ENCODE measurements around the gene PALD1. TPM values are rescaled to one million over a fixed set of nuclear protein-coding genes. Genes with fewer than 3 reads are reported as not detected.

PALD1 gene
- total RNA-seq, 4 donors from 2014 or later = 6.2 to 12.1 (median 7.7) TPM

GRCh38 chr10:70530315-70530714 lies 51.7 kb downstream of the PALD1 start:
- H3K4me1 ChIP-seq = no peaks in the 10 kb centered on the region
- no peak overlapping the region for H3K4me3 ChIP-seq
- DNase-seq (ENCODE audit: low spot score in 2 of 2) = no peak
- no peak overlapping the region for H3K27ac ChIP-seq
- WGBS = 87% methylated on average over 6 of the region's 6 CpGs
- TF ChIP-seq POLR2AphosphoS5 (IDR thresholded peaks at IDR 0.05) = no peak
- TF ChIP-seq EP300 (IDR thresholded peaks at IDR 0.05) = no peak
- TF ChIP-seq POLR2A (IDR thresholded peaks at IDR 0.05) = no peak
- TF ChIP-seq, protein P1, sequence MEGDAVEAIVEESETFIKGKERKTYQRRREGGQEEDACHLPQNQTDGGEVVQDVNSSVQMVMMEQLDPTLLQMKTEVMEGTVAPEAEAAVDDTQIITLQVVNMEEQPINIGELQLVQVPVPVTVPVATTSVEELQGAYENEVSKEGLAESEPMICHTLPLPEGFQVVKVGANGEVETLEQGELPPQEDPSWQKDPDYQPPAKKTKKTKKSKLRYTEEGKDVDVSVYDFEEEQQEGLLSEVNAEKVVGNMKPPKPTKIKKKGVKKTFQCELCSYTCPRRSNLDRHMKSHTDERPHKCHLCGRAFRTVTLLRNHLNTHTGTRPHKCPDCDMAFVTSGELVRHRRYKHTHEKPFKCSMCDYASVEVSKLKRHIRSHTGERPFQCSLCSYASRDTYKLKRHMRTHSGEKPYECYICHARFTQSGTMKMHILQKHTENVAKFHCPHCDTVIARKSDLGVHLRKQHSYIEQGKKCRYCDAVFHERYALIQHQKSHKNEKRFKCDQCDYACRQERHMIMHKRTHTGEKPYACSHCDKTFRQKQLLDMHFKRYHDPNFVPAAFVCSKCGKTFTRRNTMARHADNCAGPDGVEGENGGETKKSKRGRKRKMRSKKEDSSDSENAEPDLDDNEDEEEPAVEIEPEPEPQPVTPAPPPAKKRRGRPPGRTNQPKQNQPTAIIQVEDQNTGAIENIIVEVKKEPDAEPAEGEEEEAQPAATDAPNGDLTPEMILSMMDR (IDR thresholded peaks at IDR 0.05) = no peak
- H3K27me3 ChIP-seq = no peaks in the 10 kb centered on the region
- no peaks in the 10 kb centered on the region for H3K36me3 ChIP-seq
- H3K9me3 ChIP-seq = no peaks in the 10 kb centered on the region

DNA sequence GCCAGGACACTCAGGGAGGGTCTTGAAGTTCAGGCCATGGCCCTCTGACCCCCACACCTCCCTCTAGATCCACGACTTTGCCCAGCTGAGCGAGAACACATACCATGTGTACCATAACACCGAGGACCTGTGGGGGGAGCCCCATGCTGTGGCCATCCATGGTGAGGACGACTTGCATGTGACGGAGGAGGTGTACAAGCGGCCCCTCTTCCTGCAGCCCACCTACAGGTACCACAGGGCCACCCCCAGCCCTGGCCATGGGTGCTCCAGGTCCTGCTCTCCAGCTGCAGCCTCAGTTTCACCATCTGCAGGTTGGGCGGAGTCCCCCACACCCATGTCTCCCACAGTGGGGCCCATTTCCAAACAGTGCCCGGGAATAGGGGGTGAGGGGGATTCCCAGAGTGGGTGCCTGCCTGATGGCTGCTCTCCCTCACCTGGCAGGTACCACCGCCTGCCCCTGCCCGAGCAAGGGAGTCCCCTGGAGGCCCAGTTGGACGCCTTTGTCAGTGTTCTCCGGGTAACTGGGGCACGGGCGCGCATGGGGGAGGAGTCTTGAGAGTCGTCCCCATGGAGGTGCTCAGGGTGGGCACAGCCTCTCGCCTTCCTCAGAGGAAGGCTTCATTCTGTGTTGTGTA lies 54.1 kb downstream of the PALD1 start:
- Histone ChIP-seq H3K27me3 (no peaks in the 10 kb centered on the region), H3K4me1 (no peaks in the 10 kb centered on the region), H3K9me3 (no peaks in the 10 kb centered on the region), H3K27ac (no peak overlapping the region), H3K4me3 (no peak overlapping the region), H3K36me3 (no peaks in the 10 kb centered on the region)
- no peak for TF ChIP-seq POLR2A (IDR thresholded peaks at IDR 0.05)
- no peak for TF ChIP-seq EP300 (IDR thresholded peaks at IDR 0.05)
- TF ChIP-seq, protein P1 (IDR thresholded peaks at IDR 0.05) = no peak
- no peak for TF ChIP-seq POLR2AphosphoS5 (IDR thresholded peaks at IDR 0.05)
- no peak for DNase-seq (ENCODE audit: low spot score in 2 of 2)
- 97% methylated on average over 5 of the region's 17 CpGs for WGBS

DNA sequence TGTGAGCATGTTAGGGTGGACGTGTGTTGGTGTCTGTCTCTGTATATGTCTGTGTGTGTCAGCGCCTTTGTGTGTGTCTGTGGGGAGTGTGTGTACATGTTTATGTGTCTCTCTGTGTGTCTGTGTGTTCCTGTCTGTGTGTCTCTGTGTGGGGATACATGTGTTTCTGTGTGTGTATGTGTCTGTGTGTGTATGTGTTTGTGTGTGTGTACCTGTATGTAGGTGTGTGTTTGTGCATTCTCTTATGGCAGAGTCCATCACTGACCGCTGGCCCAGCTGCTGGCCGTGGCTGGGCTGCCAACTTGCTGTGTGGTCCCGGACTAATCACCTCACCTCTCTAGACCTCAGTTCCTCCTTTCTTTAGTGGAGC lies 54.6 kb downstream of the PALD1 start:
- no peaks in the 10 kb centered on the region for H3K9me3 ChIP-seq
- no peaks in the 10 kb centered on the region for H3K27me3 ChIP-seq
- H3K27ac ChIP-seq = no peak overlapping the region
- TF ChIP-seq EP300 (IDR thresholded peaks at IDR 0.05) (no peak), POLR2A (IDR thresholded peaks at IDR 0.05) (no peak), POLR2AphosphoS5 (IDR thresholded peaks at IDR 0.05) (no peak)
- TF ChIP-seq, protein P1 (IDR thresholded peaks at IDR 0.05) = no peak
- DNase-seq (ENCODE audit: low spot score in 2 of 2) = no peak
- H3K4me1 ChIP-seq = no peaks in the 10 kb centered on the region
- H3K36me3 ChIP-seq = no peaks in the 10 kb centered on the region
- WGBS = 78% methylated on average over 5 of the region's 5 CpGs
- no peak overlapping the region for H3K4me3 ChIP-seq

GRCh38 chr10:70534281-70534680 lies 55.7 kb downstream of the PALD1 start:
- no peak for DNase-seq (ENCODE audit: low spot score in 2 of 2)
- Histone ChIP-seq H3K36me3 (no peaks in the 10 kb centered on the region), H3K4me1 (no peaks in the 10 kb centered on the region), H3K9me3 (no peaks in the 10 kb centered on the region), H3K27ac (no peak overlapping the region), H3K4me3 (no peak overlapping the region), H3K27me3 (no peaks in the 10 kb centered on the region)
- WGBS = 87% methylated on average over 9 of the region's 10 CpGs
- TF ChIP-seq, protein P1 (IDR thresholded peaks at IDR 0.05) = no peak
- no peak for TF ChIP-seq EP300 (IDR thresholded peaks at IDR 0.05)
- no peak for TF ChIP-seq POLR2AphosphoS5 (IDR thresholded peaks at IDR 0.05)
- no peak for TF ChIP-seq POLR2A (IDR thresholded peaks at IDR 0.05)

GRCh38 chr10:70535001-70535400 lies 56.4 kb downstream of the PALD1 start:
- H3K36me3 ChIP-seq = no peaks in the 10 kb centered on the region
- H3K4me3 ChIP-seq = no peak overlapping the region
- H3K27ac ChIP-seq = no peak overlapping the region
- H3K9me3 ChIP-seq = no peaks in the 10 kb centered on the region
- TF ChIP-seq, protein P1 (IDR thresholded peaks at IDR 0.05) = no peak
- TF ChIP-seq POLR2AphosphoS5 (IDR thresholded peaks at IDR 0.05) = no peak
- TF ChIP-seq EP300 (IDR thresholded peaks at IDR 0.05) = no peak
- TF ChIP-seq POLR2A (IDR thresholded peaks at IDR 0.05) = no peak
- no peaks in the 10 kb centered on the region for H3K4me1 ChIP-seq
- no peak for DNase-seq (ENCODE audit: low spot score in 2 of 2)
- 87% methylated on average over 2 of the region's 2 CpGs for WGBS
- no peaks in the 10 kb centered on the region for H3K27me3 ChIP-seq

All from suprapubic skin (tissue), 4 donors.